ENCODE results near the gene KLK8.

Gene KLK8

DNA sequence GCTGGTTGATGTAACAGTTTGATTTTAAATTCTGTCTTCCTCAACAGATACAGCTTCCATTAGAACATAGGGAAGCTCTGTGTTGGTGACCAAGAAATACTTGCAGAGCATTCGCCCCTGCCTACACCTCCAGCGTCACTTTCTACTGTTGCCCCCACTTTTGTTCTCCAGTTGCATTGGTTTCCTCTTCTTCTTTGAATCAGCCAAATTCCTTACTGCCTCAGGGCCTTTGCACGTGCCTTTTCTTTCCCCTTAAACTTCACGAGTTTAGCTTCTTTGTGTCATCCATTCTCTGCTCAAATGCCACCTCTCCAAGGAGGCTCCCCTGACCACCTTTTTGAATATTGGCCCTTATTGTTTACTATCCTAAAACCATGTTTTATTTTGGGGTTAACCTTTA is 54.3 kb downstream of the KLK8 start:
- no peak for DNase-seq (ENCODE audit: low read depth in 2 of 2)

All from stimulated activated CD8-positive, alpha-beta memory T cell treated with anti-CD3 and anti-CD28 coated beads, Interleukin-7, amount 100 ng/mL, for 4 hours (primary cell).